ENCODE results near the gene RAB11FIP3.

RAB11FIP3 gene

DNA sequence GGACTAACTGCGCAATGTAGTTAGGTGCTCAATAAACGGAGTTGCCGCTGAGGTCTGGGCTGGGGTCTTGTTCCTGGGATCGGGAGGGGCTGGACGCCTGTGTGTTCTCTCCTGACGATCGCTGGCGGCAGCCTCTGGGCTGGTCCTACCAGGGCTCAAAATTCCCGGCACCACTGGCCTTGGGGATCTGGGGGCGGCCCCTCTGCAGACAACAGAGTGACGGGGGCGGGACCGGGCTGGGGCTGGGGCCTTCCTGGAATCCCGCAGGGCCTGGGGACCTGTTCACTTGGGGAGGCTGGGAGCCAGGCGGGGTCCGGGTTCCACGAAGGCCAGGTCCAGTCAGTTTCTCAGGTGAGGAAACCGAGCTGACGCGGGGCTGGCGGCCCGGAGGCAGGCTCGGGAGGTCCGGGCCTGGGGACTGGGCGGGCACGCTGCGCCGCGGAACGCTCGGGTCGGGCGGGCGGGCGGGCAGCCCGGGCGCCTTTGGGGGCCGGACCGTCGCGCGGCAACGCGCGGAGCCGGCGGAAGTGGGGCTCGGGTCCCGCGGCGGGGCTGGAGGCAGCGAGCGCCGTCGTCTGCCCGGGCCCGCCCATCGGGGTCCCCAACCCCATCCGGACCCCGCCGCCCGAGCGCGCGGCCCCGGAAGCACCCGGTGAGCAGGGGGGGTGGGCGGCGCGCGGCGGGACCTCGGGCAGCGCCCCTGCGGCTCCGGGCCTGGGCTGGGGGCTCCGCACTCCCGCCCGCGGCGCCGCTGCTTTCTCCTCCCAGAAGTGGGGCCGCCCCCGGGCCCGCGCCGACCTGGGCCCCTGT lies 144.2 kb downstream of the RAB11FIP3 start, which contains the start of gene PIGQ:
TSS of gene PIGQ (plus strand) at position 524 of the 810 bp plus-strand sequence. CDS start 4,107 bp downstream, outside the sequence.
- H3K4me1 ChIP-seq (ENCODE audit: low read length), result peaks cover 32% of the 10 kb centered on the region

More for the DNA sequence above, 144.2 kb downstream of the RAB11FIP3 start, which contains the start of gene PIGQ:
- no peaks in the 10 kb centered on the region for H4K20me1 ChIP-seq (ENCODE audit: insufficient read depth, low read length)
- H3K9ac ChIP-seq (ENCODE audit: low read length), result peak within 1 kb of the TSS; percentile 85
- peak within 1 kb of the TSS; percentile 84 for H3K4me2 ChIP-seq (ENCODE audit: low read length)
- H2AFZ ChIP-seq (ENCODE audit: low read depth, low read length), result peak within 1 kb of the TSS; percentile 87; the same call in 1 of the 2 replicates
- H3K27ac ChIP-seq (ENCODE audit: low read length), result peak within 1 kb of the TSS; percentile 66
- no peaks in the 10 kb centered on the region for H3K9me3 ChIP-seq (ENCODE audit: insufficient read depth, low read length)
- TF ChIP-seq, protein P1, sequence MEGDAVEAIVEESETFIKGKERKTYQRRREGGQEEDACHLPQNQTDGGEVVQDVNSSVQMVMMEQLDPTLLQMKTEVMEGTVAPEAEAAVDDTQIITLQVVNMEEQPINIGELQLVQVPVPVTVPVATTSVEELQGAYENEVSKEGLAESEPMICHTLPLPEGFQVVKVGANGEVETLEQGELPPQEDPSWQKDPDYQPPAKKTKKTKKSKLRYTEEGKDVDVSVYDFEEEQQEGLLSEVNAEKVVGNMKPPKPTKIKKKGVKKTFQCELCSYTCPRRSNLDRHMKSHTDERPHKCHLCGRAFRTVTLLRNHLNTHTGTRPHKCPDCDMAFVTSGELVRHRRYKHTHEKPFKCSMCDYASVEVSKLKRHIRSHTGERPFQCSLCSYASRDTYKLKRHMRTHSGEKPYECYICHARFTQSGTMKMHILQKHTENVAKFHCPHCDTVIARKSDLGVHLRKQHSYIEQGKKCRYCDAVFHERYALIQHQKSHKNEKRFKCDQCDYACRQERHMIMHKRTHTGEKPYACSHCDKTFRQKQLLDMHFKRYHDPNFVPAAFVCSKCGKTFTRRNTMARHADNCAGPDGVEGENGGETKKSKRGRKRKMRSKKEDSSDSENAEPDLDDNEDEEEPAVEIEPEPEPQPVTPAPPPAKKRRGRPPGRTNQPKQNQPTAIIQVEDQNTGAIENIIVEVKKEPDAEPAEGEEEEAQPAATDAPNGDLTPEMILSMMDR (IDR thresholded peaks at IDR 0.05; ENCODE audit: low read depth, low read length), result no peak
- TF ChIP-seq EZH2phosphoT487 (IDR thresholded peaks at IDR 0.05; ENCODE audit: low read depth), result no peak
- no peaks in the 10 kb centered on the region for H3K27me3 ChIP-seq (ENCODE audit: low read depth, low read length)
- H3K79me2 ChIP-seq (ENCODE audit: low read length), result peaks cover 14% of the 10 kb centered on the region
- H3K4me3 ChIP-seq (ENCODE audit: low read length), result peak within 1 kb of the TSS; percentile 93
- H3K36me3 ChIP-seq (replicated peaks; ENCODE audit: low read depth, low read length), result no peaks in the 10 kb centered on the region
